Renal cortical epithelial cell (primary cell): ENCODE results near the gene RBM24. TPM values are rescaled to one million over a fixed set of nuclear protein-coding genes. Genes with fewer than 3 reads are reported as not detected.

Experiments used
- DNase-seq: peaks from one replicate; pipeline ENCODE4 v3.0.0-alpha.2; 2011; ENCODE audit warnings: low read depth
- total RNA-seq: library from RNA; depleted of rRNA; stranded (reverse); fragments of >200 nt; gene quantifications from 2 replicates; pipeline ENCODE4 v1.2.3, GENCODE V29; 2014

Gene RBM24
- 2.4 and 3.1 TPM in 2 replicates for total RNA-seq

DNA sequence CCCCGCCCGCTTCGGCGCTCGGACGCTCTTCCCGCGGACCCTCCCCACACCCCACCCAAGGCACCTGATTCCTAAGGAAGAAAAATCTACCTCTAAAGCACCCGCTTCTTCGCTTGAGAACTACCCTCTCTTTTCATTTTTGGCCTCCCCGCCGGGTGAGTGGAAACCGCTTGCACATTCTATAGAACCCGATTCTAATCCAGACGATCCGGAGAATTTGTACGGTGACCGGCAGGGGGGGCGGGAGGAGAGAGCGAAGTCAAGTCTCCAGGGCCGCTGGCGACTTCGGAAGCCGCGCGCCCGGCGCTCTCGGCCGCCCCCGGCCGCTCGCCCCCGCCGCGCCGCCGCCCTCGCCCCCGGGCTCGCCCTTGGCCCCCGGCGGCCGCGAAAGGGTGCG lies at the start of gene RBM24:
Gene RBM24 (plus strand): TSS at position 262 of the 397 bp plus-strand sequence. CDS start 221 bp downstream, outside the sequence.
- peak; percentile 30 for DNase-seq

DNA sequence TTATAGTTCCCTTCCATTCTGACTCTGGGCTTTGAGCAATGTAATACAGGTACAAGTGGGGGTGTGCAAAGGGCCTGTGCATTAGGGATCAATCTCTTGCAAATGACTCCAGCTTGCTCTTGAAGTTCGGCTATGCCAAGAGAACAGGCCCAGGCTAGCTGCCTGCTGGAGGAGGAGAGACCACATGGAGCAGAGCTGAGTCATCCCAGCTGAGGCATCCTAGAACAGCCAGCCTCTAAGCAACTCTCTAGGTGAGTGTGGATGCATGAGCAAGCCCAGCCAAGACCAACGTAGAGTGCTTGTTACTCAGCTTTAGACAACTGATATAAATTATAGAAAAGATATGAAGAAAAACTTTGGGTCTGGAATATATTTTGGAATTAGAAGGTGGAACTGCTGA lies 47.6 kb upstream of the RBM24 start:
- DNase-seq, result peak; percentile 4

DNA sequence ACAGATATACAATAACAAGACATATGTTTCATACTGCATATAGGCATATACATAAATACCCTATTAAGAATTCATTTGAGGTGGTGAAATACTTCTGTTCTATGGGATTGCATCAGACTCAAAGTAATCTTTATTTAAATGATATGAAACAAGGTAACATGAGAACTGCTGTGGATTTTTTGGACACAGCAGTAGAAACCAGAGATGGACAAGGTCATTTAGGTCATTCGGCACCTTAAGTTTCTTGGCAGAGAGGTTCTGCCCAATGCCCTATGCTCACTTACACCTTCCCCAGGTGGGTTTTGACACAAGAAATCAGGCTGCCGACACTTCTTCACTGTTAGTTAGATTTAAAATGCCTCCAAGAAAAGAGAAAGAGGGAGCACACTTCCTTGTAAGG lies 43.9 kb upstream of the RBM24 start:
- no peak for DNase-seq

DNA sequence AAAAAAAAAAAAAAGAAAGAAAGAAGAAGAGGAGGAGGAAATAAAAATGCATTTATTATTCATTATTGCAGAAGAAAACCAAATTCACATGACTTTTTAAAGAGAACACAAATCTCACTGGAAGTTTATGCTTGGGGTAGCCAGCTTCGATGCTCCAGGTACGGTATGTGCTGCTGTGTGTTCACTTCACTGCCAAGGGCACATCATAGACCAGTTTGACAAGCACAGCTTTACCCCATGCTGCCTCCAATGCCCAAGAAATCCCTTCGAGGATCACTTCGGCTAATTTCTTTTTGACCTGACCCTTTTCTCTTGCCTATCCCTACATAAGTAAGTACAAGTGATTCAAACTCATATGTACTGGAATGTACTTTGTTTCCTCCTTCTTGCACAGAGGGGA lies 41.9 kb upstream of the RBM24 start:
- DNase-seq, result no peak

DNA sequence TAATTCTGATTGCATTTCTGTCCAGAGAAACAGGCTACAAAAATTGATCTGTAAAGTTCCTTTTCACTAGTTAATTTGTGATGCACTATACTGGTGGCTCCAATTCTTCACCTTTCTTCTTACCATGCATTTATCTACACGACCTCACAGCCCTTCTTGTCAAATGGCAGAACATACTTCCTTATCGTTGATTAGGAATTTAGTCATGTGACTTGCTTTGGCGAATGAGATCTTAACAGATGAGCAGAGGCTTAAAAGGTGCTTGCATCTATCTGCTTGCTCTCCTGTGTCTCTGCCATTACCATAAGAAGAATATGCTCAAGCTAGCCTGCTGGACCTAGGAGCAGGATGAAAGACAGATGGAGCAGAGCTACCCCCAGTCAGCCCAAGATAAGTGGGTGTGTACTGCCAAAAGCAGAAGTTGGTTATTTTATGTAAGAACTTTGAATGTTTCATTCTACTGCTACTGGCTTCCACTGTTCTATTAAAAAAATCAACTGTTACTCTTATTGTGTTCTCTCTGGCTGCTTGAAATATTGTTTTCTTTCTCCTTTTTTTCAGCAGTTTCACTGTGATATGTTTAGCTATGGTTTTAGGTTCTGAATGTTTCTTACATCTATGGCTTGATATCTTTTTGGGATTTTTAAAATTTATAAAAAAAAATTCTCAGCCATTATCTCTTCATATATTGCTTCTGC lies 40.2 kb upstream of the RBM24 start:
- no peak for DNase-seq

DNA sequence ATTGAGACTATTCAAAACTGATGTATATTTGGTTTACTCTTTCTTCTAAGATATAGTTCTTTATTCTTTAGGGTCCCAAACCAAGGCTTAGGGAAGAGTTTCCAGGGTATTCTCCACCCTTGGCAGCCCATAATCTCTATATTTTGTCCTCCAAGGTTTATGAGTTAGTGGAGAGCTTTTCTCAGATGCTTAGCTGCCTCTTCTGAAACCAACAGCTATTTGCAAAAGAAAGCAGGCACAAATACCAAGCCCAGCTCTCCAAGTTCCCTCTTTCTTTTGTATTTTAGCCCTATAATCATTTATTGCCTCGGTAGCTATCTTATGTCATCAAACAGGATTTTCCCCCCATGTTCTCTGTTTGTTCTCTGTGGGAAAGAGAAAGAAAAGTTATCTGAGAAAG lies 39.1 kb upstream of the RBM24 start:
- no peak for DNase-seq

DNA sequence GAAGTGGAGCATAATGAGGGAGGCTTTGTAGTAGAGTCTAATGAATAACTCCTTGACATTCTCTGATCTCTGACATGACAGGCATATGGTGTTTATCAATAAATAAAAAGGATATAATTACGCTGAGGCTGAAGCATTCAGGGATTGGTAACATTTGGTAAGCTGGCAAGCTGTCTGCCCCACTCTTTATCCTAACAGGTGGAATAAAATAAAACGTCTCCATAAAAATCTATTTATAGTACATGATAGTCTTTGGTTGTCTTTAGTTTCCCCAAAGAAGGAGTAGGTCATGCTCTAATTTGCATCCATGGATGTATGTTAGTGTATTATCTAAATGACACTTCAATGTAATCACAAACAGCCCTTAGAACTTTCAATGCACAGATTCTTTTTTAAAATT lies 30.9 kb upstream of the RBM24 start:
- no peak for DNase-seq

DNA sequence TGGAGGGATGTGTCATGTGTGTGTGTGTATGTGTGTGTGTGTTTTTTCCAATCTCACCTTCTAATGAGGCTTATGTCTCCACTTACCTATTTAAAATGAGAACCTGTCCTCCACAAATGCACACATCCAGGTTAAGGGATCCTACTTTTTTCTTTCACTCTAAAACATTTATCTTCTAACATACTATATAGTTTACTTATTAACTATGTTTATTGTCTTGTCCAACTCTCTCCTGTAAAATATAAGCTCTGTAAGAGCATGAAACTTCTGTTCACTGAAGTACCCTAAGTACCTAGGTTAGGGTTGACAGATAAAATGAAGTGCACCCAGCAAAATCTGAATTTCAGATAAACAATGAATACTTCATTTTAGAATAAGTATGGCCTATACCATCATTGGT lies 29.2 kb upstream of the RBM24 start:
- DNase-seq, result no peak

DNA sequence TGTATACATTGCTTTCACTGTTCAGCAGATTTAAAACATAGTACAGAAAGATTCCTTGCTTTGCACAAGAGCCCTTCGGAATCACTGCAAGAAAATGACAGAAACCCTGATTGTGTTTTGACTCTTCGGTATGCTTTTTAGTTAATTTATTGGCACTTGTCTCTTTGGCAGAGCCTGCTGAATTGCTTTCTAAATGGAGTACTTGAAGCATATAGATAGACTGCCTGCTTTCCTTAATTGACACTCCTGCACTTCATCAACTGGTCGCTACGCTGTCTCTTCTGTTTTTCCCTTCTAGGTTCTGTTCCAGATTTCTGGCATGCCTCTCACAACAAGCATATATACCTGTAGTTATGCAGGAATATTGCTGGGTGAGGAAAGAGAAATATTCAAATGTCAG lies 22.4 kb upstream of the RBM24 start:
- DNase-seq, result no peak

DNA sequence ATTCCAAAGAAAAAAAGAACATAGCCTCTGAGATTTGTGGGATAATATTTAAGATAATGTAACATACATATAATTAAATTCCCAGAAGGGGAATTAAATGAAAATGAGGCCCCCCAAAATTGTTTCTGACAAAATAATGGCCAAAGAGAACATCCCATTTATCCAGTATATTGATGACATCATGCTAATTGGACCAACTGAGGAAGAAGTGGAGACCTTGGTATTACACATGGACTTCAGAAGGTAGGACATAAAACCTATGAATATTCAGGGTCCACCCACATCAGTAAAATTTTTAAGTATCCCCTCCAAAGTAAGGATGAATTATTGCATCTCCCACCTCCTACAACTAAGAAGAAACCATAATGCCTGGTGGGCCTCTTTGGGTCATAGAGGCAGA lies 15.6 kb upstream of the RBM24 start:
- DNase-seq, result no peak

DNA sequence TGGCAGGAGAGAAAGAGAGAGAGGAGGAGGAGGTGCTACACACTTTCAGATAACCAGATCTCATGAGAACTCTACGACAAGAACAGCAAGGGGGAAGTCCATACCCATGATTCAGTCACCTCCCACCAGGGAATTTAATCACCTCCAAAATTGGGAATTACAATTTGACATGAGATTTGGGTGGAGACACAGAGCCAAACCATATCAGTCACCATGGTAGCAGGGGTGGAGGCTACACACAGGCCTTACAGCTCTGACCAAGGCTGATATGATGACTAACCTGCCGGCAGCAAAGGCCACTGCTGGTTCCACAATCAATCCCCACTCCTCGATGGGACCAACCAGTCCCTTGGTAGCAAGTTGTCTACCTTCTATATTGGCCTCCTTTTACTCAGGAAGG lies 13.6 kb upstream of the RBM24 start:
- DNase-seq, result no peak

DNA sequence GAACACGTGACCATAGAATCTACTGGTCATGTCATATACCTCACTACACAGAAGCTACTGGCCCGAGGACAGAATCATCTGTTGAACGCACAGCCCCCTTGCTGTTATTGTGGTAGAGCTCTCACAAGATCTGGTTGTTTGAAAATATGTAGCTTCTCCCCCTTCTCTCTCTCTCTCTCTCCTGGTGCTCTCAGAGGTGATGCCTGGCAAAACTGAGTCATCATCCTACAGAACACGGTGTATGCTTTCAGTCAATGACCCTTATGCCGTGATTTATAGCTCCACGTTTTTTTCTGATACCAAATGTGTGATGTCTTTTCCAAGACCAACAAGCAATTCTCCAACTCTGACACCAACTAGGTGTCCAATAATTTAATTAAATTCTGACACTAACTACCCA lies 13.0 kb upstream of the RBM24 start:
- peak; percentile 12 for DNase-seq

DNA sequence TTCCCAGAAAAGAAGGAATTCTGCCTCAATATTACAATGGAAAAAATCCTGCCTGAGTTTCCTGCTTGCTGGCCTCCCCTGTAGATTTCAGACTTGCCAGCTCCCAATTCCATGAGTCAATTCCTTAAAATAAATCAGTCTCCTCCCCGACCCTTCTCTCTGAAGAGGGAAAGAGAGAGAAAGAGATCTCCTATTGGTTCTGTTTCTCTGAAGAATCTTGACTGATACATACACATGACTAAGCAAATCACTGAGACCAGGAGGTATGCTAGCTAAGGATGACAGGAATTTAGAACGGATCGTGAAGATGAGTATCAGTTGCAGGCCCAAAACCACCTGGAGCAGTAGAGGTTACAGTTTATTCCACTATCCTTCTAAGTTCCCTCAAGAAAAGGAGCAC lies 11.3 kb upstream of the RBM24 start:
- DNase-seq, result no peak

DNA sequence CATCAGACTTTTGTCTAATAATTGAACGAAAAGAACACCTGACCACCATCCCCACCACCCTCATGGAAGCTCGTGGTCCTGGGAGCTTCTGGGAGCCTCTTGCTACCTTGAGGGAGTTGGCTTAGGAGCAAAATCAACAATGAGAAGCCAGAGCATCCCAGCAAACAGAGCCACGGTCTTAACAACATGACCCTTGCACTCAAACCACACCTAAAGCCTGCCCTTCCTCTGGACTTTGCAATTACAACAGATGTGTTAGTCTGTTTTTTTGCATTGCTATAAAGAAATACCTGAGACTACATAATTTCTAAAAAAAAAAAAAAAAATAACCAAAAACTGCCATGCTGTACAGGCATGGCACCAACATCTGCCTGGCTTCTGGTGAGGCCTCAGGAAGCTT lies 9.5 kb upstream of the RBM24 start:
- DNase-seq, result no peak

DNA sequence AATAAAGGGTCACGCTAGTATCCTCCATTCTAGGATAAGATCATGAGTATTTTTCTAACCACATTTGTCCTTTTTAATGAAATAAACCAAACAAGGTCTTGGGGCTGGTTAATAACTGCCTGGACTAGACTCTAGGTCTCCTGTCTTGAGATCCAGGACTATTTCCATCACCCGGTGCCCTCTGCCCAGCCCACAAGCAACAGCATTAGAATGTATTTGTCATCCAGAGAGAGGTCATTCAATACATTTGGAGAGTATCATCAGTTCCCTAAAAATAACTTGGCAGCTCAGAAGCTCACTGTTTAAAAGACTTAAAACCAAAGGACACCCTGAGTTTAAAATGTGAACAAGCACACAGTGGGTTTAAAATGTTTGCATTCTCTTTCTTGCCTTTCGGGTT lies 4.4 kb upstream of the RBM24 start:
- no peak for DNase-seq

DNA sequence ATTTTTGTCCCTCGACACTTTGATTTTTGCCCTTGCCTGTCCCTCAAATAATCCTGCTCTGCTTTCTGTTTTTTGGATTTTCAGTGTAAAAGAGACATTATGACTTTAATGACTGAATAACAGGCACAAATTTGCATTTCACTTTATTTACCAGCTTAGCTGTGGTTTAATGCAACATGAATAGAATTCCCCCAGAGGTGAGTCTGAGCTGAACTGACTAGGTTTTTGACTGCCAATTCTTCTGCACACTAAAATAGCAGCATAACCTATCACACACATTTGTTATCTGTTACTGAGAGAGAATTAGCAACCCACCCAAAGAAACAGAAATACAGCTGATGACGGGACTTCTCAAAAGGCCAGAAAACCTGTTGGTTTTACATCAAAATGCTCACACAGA lies 3.9 kb upstream of the RBM24 start:
- peak; percentile 17 for DNase-seq

DNA sequence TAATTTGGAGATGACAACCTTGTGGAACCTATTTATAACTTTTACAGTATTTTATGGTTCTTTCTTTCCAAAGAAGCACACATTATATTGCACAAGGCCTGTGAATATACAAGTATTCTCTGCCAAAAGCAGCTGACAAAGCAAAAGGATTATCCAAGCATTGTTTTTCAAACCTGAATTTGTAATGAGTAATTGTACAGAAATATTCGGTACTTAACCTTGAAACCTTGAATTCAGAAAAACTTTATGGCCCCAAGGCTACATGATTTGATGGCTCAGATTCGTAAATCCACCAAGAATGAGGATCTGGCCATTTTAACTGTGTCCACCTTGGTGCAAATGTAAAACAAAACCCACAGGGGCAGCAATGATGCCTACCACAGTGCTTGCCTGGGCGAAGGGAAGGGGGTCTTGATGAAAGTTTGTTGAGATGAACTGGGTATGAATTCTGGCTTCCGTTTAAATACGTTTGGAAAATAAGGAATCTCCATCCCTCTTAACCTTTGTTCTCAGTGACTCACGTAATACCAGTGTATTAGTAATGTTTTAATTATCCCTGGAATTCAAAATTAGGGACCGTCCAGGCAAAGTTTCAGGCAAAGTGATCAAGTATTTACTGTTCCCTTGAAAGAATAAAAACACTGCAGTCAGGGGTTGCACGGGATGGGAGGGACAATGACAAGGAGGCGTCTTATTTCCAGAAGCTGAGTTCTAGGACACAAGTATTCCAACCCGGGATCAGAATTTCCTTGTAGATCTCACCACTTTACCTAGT lies 2.7 kb upstream of the RBM24 start:
- peak; percentile 88 for DNase-seq

DNA sequence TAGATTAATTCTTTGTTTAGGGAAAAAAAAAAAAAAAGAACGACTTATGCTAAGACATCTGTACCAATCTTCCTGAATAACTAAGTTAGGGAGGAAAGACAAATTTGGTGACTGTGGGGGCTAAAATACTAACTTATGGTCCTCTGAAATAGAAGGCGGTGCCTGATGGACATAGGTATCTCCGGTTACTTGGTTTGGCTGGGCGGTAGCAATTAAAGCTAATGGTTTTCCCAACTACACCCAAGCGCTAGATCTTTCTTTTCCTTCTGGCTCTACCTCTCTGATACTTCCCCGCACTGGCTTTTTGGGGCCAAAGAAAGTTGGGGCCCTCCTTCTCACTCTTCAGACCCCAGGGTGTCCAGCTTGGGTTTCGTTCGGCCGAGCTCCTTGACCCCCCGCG lies 1.0 kb upstream of the RBM24 start:
- no peak for DNase-seq

DNA sequence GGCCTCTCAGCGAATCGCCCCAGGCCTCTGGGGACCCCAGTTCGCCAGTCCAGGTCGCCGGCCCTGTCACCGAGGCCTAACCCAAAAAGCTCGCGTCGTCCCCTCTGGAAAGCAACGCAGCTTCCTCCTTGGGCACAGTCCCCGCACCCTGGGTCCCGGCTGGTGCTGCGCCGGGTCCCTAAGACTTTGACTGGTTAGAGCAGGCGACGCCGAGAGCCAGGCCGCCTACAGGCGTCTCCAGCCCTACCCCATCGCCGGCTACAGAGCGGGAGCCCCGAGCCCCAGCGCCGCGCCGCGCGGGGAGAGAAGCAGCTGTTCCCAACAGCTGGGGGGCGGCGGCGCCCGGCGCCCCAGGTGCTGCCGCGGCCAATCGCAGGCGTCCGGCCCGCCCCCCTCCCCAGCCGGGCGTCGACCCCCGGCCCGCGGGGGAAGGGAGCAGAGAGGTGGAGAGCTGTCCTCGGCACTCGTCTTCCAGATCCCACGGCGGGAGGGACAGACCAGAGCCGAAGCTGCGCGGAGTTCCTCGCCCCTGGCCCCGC lies 540 bp upstream of the RBM24 start:
- no peak for DNase-seq

DNA sequence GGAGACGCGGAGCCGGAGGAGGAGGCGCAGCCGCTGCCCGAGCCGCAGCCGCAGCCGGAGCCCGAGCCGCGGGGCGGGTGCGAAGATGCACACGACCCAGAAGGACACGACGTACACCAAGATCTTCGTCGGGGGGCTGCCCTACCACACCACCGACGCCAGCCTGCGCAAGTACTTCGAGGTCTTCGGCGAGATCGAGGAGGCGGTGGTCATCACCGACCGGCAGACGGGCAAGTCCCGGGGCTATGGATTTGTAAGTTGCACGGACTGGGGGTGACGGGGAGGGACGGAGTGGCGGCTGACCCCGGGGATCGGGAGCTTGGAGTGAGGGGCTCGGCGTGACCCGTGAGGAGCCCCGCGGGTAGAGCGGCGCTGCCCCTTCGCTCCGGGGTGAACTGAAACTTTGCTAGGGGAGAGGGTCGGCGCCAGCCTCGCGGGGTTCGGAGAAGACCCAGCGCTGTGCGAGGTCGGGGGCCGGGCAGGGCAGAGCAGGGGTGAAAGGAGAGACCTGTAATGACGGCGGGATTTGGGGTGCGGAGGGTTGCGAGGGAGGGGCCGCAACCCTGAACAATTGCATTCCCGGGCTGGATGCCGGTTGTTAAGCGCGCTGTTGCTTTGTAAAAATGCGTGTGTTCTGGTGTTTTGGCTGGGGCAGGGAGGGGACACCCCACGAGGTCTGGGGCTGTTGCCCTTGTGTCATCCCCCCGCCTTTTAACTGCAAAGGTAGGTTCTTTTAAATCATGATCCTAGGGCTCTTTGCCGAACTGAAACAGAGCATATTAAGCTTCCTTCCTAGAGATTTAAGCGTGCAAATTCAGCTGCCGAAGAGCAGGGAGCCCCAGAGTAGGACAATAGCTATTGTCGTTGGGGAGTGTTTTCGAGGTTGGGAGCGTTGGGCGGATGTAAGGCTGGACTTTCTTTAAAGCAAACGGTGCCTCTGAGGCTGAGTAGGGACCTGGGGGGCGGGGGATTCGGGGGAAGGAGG lies 628 bp downstream of the RBM24 start:
- peak; percentile 5 for DNase-seq

DNA sequence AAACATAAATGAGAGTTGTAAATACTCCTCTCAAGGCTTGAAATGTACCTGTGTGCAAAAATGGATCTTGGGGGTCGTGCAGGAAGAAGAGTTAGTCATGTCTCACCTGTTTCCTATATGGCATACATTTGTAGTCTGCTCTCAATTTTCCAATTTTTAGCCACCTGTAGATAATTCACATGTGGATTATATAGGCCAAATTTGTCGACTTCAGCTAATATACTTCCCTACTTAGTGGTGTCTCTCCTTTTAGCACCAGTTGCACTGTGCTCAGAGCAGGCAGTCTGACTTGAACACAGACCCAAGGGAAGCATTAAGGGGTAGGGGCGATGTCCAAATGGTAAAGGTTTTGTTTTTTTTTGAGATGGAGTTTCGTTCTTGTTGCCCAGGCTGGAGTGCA lies 1.9 kb downstream of the RBM24 start:
- DNase-seq, result no peak

DNA sequence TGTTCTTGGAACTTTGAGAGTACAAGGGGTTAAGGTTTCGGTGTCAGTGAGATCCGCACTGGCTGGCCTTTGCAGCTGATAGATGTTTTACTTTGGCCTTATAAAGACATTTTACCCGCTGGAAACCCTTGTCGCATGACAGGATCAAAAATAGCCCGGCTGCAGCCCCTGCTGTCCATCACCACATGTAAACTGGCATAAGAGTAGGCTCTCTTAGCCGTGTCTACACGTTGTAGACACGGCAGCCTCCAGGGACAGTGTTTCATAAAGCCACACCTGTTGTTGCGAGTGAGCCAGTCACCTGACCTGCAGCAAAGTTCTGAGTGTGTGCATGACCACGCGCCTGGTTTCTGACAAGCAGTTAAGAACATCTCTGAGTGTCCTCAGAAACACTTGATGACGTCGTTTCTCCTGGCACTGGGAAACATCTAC lies 8.5 kb downstream of the RBM24 start:
- peak; percentile 35 for DNase-seq
